GM18499 (cell line): ENCODE data around the gene TOMM40.
"Not testable (repeated sequence)": the region's sequence is repeated elsewhere in the genome, so short reads cannot be mapped to it uniquely, and the experiment has no call there.

ENCODE experiments used
- ATAC-seq: cut with Tn5 transposase; IDR thresholded peaks from one replicate; pipeline ENCODE4 v1.9.1; 2021; ENCODE audit warnings: moderate number of reproducible peaks; ENCODE audit not compliant: insufficient read depth, unreplicated experiment

The TOMM40 gene

GRCh38 chr19:44893332-44894051 lies 2.4 kb downstream of the TOMM40 start:
- no peak for ATAC-seq

- ATAC-seq: no peak
Measured at GRCh38 chr19:44894052-44894400, 3.0 kb downstream of the TOMM40 start.

- ATAC-seq: no peak
Measured at GRCh38 chr19:44894946-44895345, 3.9 kb downstream of the TOMM40 start.

GRCh38 chr19:44897835-44898234 lies 6.8 kb downstream of the TOMM40 start:
- ATAC-seq: no peak

- ATAC-seq: no peak
Measured at GRCh38 chr19:44900328-44901244, 9.5 kb downstream of the TOMM40 start.

- ATAC-seq: no peak
Measured at GRCh38 chr19:44903216-44903601, 12.2 kb downstream of the TOMM40 start.

- ATAC-seq: no peak
Measured at GRCh38 chr19:44903602-44904425, 12.8 kb downstream of the TOMM40 start.

GRCh38 chr19:44904426-44904994 lies 13.5 kb downstream of the TOMM40 start:
- no peak for ATAC-seq

- ATAC-seq: no peak
Measured at GRCh38 chr19:44905437-44906160, 14.5 kb downstream of the TOMM40 start, which contains the start of gene APOE. Gene APOE (plus strand): TSS chr19:44905796. CDS start chr19:44906625, 829 bp downstream.

GRCh38 chr19:44907613-44908012 lies 16.6 kb downstream of the TOMM40 start:
- ATAC-seq: no peak

- no peak for ATAC-seq
Measured at GRCh38 chr19:44908074-44908835, 17.2 kb downstream of the TOMM40 start.

GRCh38 chr19:44908836-44909261 lies 17.8 kb downstream of the TOMM40 start:
- no peak for ATAC-seq

GRCh38 chr19:44909775-44910174 lies 18.7 kb downstream of the TOMM40 start:
- ATAC-seq: no peak

GRCh38 chr19:44911896-44912295 lies 20.8 kb downstream of the TOMM40 start:
- ATAC-seq: not testable (repeated sequence)

- ATAC-seq: no peak
Measured at GRCh38 chr19:44912854-44913253, 21.8 kb downstream of the TOMM40 start.

- ATAC-seq: not testable (repeated sequence)
Measured at GRCh38 chr19:44913512-44914432, 22.7 kb downstream of the TOMM40 start.

- ATAC-seq: not testable (repeated sequence)
Measured at GRCh38 chr19:44914433-44915206, 23.6 kb downstream of the TOMM40 start, which contains the start of gene APOC1. Gene APOC1 (plus strand): TSS chr19:44914608. CDS start chr19:44914892, 284 bp downstream.
